ENCODE results near the gene ZNF862.
A peak's percentile ranks its signal among the peaks of the same experiment; 100 is the strongest.

The ZNF862 gene

GRCh38 chr7:149873074-149873969 is 35.1 kb downstream of the ZNF862 start, which contains the start of gene ATP6V0E2:
TSS of gene ATP6V0E2 (plus strand) at chr7:149873969. CDS start at chr7:149874066, 97 bp downstream.
- TF ChIP-seq CTCF (IDR thresholded peaks at IDR 0.05; ENCODE audit: insufficient read depth, low read depth, low read length, missing control alignments): no peak
- DNase-seq (ENCODE audit: low read depth): peak; percentile 95
- peak within 1 kb of the TSS; percentile 65 for H3K4me3 ChIP-seq (ENCODE audit: low read length)

GRCh38 chr7:149873970-149874643 is 35.9 kb downstream of the ZNF862 start:
- TF ChIP-seq CTCF (IDR thresholded peaks at IDR 0.05; ENCODE audit: insufficient read depth, low read depth, low read length, missing control alignments): no peak
- H3K4me3 ChIP-seq (ENCODE audit: low read length): peak overlapping the region; percentile 65
- no peak for DNase-seq (ENCODE audit: low read depth)

GRCh38 chr7:149874644-149875028 is 36.5 kb downstream of the ZNF862 start:
- DNase-seq (ENCODE audit: low read depth): no peak
- peak overlapping the region; percentile 65 for H3K4me3 ChIP-seq (ENCODE audit: low read length)

GRCh38 chr7:149875396-149875795 is 37.2 kb downstream of the ZNF862 start:
- no peak for DNase-seq (ENCODE audit: low read depth)
- no peak overlapping the region for H3K4me3 ChIP-seq (ENCODE audit: low read length)
- no peak for TF ChIP-seq CTCF (IDR thresholded peaks at IDR 0.05; ENCODE audit: insufficient read depth, low read depth, low read length, missing control alignments)

More at GRCh38 chr7:149874644-149875028, 36.5 kb downstream of the ZNF862 start:
- TF ChIP-seq CTCF (IDR thresholded peaks at IDR 0.05; ENCODE audit: insufficient read depth, low read depth, low read length, missing control alignments): no peak

GRCh38 chr7:149877890-149878522 is 39.8 kb downstream of the ZNF862 start:
- no peak for TF ChIP-seq CTCF (IDR thresholded peaks at IDR 0.05; ENCODE audit: insufficient read depth, low read depth, low read length, missing control alignments)
- H3K4me3 ChIP-seq (ENCODE audit: low read length): no peak overlapping the region
- no peak for DNase-seq (ENCODE audit: low read depth)

GRCh38 chr7:149878523-149878921 is 40.3 kb downstream of the ZNF862 start:
- no peak for TF ChIP-seq CTCF (IDR thresholded peaks at IDR 0.05; ENCODE audit: insufficient read depth, low read depth, low read length, missing control alignments)
- DNase-seq (ENCODE audit: low read depth): no peak
- H3K4me3 ChIP-seq (ENCODE audit: low read length): no peak overlapping the region
